OCI-LY7 (cell line): ENCODE results near the gene EFCAB11. TPM values are rescaled to one million over a fixed set of nuclear protein-coding genes. Genes with fewer than 3 reads are reported as not detected.
A peak's percentile ranks its signal among the peaks of the same experiment; 100 is the strongest.

Experiments used
- BruUV-seq: library from RNA; stranded (reverse); fragments of 400-500 nt; replicated peaks from 2 replicates; lab custom pipeline; 2021; lab: Mats Ljungman, UMichigan
- CTCF ChIA-PET: fragments of 300-600 bp; sonication (Branson Sonifier 250); formaldehyde crosslinking; loops from one replicate; lab custom pipeline; 2022; ENCODE audit warnings: antibody characterized with exemption; ENCODE audit not compliant: unreplicated experiment; lab: Charles Lee
- POLR2A ChIA-PET: fragments of 300-600 bp; sonication (Branson Sonifier 250); formaldehyde crosslinking; loops from one replicate; lab custom pipeline; 2022; ENCODE audit warnings: antibody characterized with exemption; lab: Charles Lee
- DNase-seq: peaks from one replicate; pipeline ENCODE4 v3.0.0-alpha.2; 2015; ENCODE audit warnings: low spot score
- H2AFZ ChIP-seq: fragments of 200-600 bp; sonication (generic), shearing (Covaris generic); 2 replicates; pipeline ENCODE4 v1.6.1; 2014; ENCODE audit warnings: mild to moderate bottlenecking, antibody characterized with exemption, low read length, moderate library complexity
- H3K27ac ChIP-seq: fragments of 200-600 bp; sonication (generic); 2 replicates; pipeline ENCODE4 v1.5.1; 2014; ENCODE audit warnings: mixed run types, low read depth, mild to moderate bottlenecking, moderate library complexity, low read length, inconsistent platforms; ENCODE audit not compliant: poor library complexity, severe bottlenecking
- H3K36me3 ChIP-seq: fragments of 200-600 bp; sonication (generic); 2 replicates; pipeline ENCODE4 v1.6.1; 2014; ENCODE audit warnings: mild to moderate bottlenecking, antibody characterized with exemption, low read length, moderate library complexity, mixed read lengths; ENCODE audit not compliant: insufficient read depth
- H3K4me1 ChIP-seq: fragments of 200-600 bp; sonication (generic); 2 replicates; pipeline ENCODE4 v1.5.1; 2014; ENCODE audit warnings: mild to moderate bottlenecking, low read length; ENCODE audit not compliant: insufficient read depth, poor library complexity, severe bottlenecking
- H3K4me2 ChIP-seq: fragments of 200-600 bp; sonication (generic); 2 replicates; pipeline ENCODE4 v1.6.1; 2014; ENCODE audit warnings: mild to moderate bottlenecking, low read length
- H3K4me3 ChIP-seq: fragments of 200-600 bp; sonication (generic); 2 replicates; pipeline ENCODE4 v1.5.1; 2014; ENCODE audit warnings: mild to moderate bottlenecking, low read depth, low read length; ENCODE audit not compliant: poor library complexity, severe bottlenecking
- H3K79me2 ChIP-seq: fragments of 200-600 bp; sonication (generic); 2 replicates; pipeline ENCODE4 v1.6.1; 2016; ENCODE audit warnings: low read depth, mild to moderate bottlenecking, low read length, moderate library complexity, mixed read lengths; ENCODE audit not compliant: insufficient read depth
- H3K9me2 ChIP-seq: fragments of 200-600 bp; sonication (generic); 2 replicates; pipeline ENCODE4 v1.6.1; 2016; ENCODE audit warnings: mild to moderate bottlenecking, low read length, mixed read lengths; ENCODE audit not compliant: insufficient read depth
- H3K9me3 ChIP-seq: fragments of 200-600 bp; sonication (generic); 2 replicates; pipeline ENCODE4 v1.6.1; 2014; ENCODE audit warnings: mild to moderate bottlenecking, mixed run types, low read length, mixed read lengths
- H4K20me1 ChIP-seq: fragments of 200-600 bp; sonication (generic); 2 replicates; pipeline ENCODE4 v1.6.1; 2014; ENCODE audit warnings: mild to moderate bottlenecking, antibody characterized with exemption, low read length, moderate library complexity, mixed read lengths; ENCODE audit not compliant: insufficient read depth
- EZH2phosphoT487 ChIP-seq: fragments of 200-600 bp; sonication (generic); IDR thresholded peaks from 2 replicates; pipeline ENCODE4 v1.6.1; 2018; ENCODE audit warnings: low read depth, borderline replicate concordance, mild to moderate bottlenecking, mixed run types, antibody characterized with exemption, low read length, moderate library complexity, mixed read lengths
- intact Hi-C: fragments of 100-400 bp; cut with micrococcal nuclease; formaldehyde crosslinking; loops from one replicate; pipeline ENCODE4 v1.10.0; 2022; ENCODE audit not compliant: unreplicated experiment
- total RNA-seq, 2 experiments: library from RNA; depleted of rRNA in 1 of 2; stranded (reverse); fragments of >200 nt in 1 of 2; shearing (Covaris generic) in 1 of 2; gene quantifications; 2 replicates each; pipeline ENCODE4 v1.2.3, GENCODE V29; 2014 to 2022
- TF ChIP-seq, protein P1 (sequence below): fragments of 200-600 bp; sonication (generic); conservative IDR thresholded peaks from 2 replicates; pipeline ENCODE4 v1.5.1; 2014; ENCODE audit warnings: mild to moderate bottlenecking, antibody characterized with exemption, low read length, moderate library complexity, mixed read lengths

EFCAB11 gene
- total RNA-seq, 2 experiments from 2014 or later = 9.3 to 29.5 TPM

DNA sequence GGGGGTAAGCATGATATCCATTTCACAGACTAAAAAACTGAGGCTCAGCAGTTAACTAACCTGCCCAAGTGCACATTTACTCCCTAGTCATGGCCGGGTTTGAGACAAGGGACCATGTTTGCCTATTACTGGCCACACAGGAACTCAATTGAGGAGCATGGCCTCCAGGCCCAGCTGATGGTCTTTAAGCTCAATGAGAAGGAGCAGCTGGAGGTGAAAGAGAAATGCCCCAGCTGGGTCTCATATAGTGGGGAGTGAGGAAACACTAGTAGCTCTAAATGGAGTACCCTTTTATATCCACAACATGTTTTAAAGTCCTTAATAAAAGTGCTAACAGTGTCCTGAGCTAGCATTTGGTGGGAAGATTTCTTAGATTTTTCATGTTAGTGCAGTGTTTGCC is 2.8 kb upstream of the EFCAB11 start:
- H3K9me3 ChIP-seq = peaks cover 20% of the 10 kb centered on the region
- no peak overlapping the region for H3K27ac ChIP-seq
- TF ChIP-seq, protein P1, sequence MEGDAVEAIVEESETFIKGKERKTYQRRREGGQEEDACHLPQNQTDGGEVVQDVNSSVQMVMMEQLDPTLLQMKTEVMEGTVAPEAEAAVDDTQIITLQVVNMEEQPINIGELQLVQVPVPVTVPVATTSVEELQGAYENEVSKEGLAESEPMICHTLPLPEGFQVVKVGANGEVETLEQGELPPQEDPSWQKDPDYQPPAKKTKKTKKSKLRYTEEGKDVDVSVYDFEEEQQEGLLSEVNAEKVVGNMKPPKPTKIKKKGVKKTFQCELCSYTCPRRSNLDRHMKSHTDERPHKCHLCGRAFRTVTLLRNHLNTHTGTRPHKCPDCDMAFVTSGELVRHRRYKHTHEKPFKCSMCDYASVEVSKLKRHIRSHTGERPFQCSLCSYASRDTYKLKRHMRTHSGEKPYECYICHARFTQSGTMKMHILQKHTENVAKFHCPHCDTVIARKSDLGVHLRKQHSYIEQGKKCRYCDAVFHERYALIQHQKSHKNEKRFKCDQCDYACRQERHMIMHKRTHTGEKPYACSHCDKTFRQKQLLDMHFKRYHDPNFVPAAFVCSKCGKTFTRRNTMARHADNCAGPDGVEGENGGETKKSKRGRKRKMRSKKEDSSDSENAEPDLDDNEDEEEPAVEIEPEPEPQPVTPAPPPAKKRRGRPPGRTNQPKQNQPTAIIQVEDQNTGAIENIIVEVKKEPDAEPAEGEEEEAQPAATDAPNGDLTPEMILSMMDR = no peak
- no peak for TF ChIP-seq EZH2phosphoT487

DNA sequence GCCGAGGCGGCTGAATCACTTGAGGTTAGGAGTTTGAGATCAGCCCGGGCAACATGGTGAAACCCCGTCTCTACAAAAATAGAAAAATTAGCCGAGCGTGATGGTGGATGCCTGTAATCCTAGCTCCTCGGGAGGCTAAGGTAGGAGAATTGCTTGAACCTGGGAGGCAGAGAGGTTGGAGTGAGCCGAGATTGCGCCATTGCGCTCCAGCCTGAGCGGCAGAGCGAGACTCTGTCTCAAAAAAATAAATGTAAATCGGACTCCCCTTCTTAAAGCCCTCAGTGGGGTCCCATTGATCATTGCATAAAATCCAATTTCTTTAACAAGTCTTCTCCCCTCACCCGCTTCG is 2.1 kb upstream of the EFCAB11 start:
- H3K27ac ChIP-seq = peak overlapping the region; percentile 83
- peak overlapping the region; percentile 76 for H3K4me3 ChIP-seq
- H3K9me3 ChIP-seq = peaks cover 20% of the 10 kb centered on the region
- H3K4me1 ChIP-seq = peaks cover 26% of the 10 kb centered on the region
- ChIA-PET CTCF (no interaction called here), POLR2A (interaction anchor here (0.7 to 1.8 kb wide), 7 partner anchors 9 to 1110 kb away, joined by 3 to 6 read pairs (median 5); no protein-coding TSS in a partner anchor)
- intact Hi-C loops = loop anchor here (5.0 to 10.0 kb wide), 2 partner anchors 441 to 522 kb away; partner anchors contain the start of gene CALM1
- TF ChIP-seq, protein P1 = no peak
- TF ChIP-seq EZH2phosphoT487 = no peak
- peak overlapping the region; percentile 70 for H3K4me2 ChIP-seq
- H3K9me2 ChIP-seq = no peaks in the 10 kb centered on the region
- H2AFZ ChIP-seq = peak overlapping the region; percentile 26; the same call in 1 of the 2 replicates
- no peaks in the 10 kb centered on the region for H4K20me1 ChIP-seq
- peaks cover 43% of the 10 kb centered on the region for H3K79me2 ChIP-seq
- no TSS peak for BruUV-seq
- H3K36me3 ChIP-seq = peaks cover 51% of the 10 kb centered on the region
- DNase-seq = no peak

More for the DNA sequence above, 2.8 kb upstream of the EFCAB11 start:
- no peak for DNase-seq
- H3K4me1 ChIP-seq = peaks cover 26% of the 10 kb centered on the region
- ChIA-PET CTCF (no interaction called here), POLR2A (interaction anchor here (0.7 to 1.8 kb wide), 3 partner anchors 8 to 75 kb away, joined by 3 to 6 read pairs (median 4); no protein-coding TSS in a partner anchor)
- BruUV-seq = TSS peak; percentile 57
- H3K4me2 ChIP-seq = peak overlapping the region; percentile 70
- intact Hi-C loops = loop anchor here (5.0 to 10.0 kb wide), 2 partner anchors 440 to 523 kb away; partner anchors contain the start of gene CALM1
- H2AFZ ChIP-seq = no peak overlapping the region
- H3K79me2 ChIP-seq = peaks cover 50% of the 10 kb centered on the region
- H3K36me3 ChIP-seq = peaks cover 57% of the 10 kb centered on the region
- no peaks in the 10 kb centered on the region for H3K9me2 ChIP-seq
- H4K20me1 ChIP-seq = no peaks in the 10 kb centered on the region
- peak overlapping the region; percentile 76 for H3K4me3 ChIP-seq
